Neural cell (in vitro differentiated cells): ENCODE measurements around the gene HS1BP3.

Source experiments
- CTCF ChIP-seq: fragments of 450-650 bp; IDR thresholded peaks from 2 replicates; pipeline ENCODE4 v1.5.1; 2014; ENCODE audit warnings: antibody characterized with exemption, mild to moderate bottlenecking, moderate library complexity; ENCODE audit not compliant: poor library complexity, severe bottlenecking
- EP300 ChIP-seq: fragments of 450-650 bp; conservative IDR thresholded peaks from 2 replicates; pipeline ENCODE4 v1.6.1; 2014; ENCODE audit warnings: antibody characterized with exemption, mild to moderate bottlenecking, moderate library complexity; ENCODE audit not compliant: poor library complexity, severe bottlenecking
- EZH2 ChIP-seq: fragments of 200-600, 300-800 bp; shearing (Covaris generic), sonication (generic); IDR thresholded peaks from 2 replicates; pipeline ENCODE4 v1.6.1; 2014; ENCODE audit warnings: antibody characterized with exemption, low read length, borderline replicate concordance, mild to moderate bottlenecking; ENCODE audit not compliant: insufficient read depth, poor library complexity, severe bottlenecking
- MXI1 ChIP-seq: fragments of 450-650 bp; conservative IDR thresholded peaks from 2 replicates; pipeline ENCODE4 v1.6.1; 2014; ENCODE audit warnings: antibody characterized with exemption, mild to moderate bottlenecking; ENCODE audit not compliant: poor library complexity, severe bottlenecking
- POLR2AphosphoS5 ChIP-seq: IDR thresholded peaks from 2 replicates; pipeline ENCODE4 v1.6.1; 2012
- RAD21 ChIP-seq: fragments of 450-650 bp; conservative IDR thresholded peaks from 2 replicates; pipeline ENCODE4 v1.6.1; 2014; ENCODE audit warnings: antibody characterized with exemption, mild to moderate bottlenecking, moderate library complexity
- REST ChIP-seq: IDR thresholded peaks from 2 replicates; pipeline ENCODE4 v1.6.1; 2012; ENCODE audit warnings: borderline replicate concordance
- SMC3 ChIP-seq: fragments of 450-650 bp; conservative IDR thresholded peaks from 2 replicates; pipeline ENCODE4 v1.6.1; 2014; ENCODE audit warnings: antibody characterized with exemption, mild to moderate bottlenecking, moderate library complexity; ENCODE audit not compliant: poor library complexity

- TF ChIP-seq CTCF (no peak), EP300 (no peak), POLR2AphosphoS5 (no peak), EZH2 (no peak), MXI1 (no peak), RAD21 (no peak), REST (no peak), SMC3 (no peak)
Measured at GRCh38 chr2:20585710-20586594, 64.9 kb downstream of the HS1BP3 start.
